LNCAP (cell line): Measurements from ENCODE around the gene PDGFA.

Experiments used
- TF ChIP-seq, protein P1 (sequence below): fragments of 450-650 bp; IDR thresholded peaks from 2 replicates; pipeline ENCODE4 v1.5.1; 2017; ENCODE audit warnings: mild to moderate bottlenecking

PDGFA gene

DNA sequence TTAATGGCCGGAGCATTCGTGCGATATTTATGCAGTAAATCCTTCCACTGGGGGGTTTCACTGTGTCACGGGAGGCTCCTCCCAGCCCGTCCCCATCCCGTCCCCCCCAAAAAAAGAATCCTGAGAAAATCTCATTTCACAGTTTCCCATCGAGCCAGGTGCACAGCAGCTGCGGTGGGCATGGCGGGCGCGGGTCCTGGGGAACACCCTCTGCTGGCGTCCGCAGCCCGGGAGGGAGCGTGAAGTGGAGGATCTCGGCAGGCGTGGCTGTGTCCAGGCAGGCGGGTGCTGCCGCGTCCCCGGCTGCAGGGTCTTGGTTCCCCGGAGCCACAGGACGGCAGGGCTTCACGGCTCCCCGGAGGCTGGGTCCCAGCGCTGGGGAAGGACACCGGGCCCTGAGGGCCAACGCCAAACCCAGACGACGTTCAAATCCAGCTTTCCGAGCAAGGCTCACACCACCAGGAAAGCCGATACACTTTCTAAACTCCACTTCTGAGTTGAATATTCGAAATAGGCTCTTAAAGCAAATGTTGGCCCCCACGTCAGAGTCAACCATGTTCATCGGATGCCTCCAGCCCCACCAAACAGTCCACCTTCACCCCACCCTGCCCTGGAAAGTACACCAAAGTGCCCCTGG, 55.7 kb downstream of the PDGFA start:
- TF ChIP-seq, protein P1, sequence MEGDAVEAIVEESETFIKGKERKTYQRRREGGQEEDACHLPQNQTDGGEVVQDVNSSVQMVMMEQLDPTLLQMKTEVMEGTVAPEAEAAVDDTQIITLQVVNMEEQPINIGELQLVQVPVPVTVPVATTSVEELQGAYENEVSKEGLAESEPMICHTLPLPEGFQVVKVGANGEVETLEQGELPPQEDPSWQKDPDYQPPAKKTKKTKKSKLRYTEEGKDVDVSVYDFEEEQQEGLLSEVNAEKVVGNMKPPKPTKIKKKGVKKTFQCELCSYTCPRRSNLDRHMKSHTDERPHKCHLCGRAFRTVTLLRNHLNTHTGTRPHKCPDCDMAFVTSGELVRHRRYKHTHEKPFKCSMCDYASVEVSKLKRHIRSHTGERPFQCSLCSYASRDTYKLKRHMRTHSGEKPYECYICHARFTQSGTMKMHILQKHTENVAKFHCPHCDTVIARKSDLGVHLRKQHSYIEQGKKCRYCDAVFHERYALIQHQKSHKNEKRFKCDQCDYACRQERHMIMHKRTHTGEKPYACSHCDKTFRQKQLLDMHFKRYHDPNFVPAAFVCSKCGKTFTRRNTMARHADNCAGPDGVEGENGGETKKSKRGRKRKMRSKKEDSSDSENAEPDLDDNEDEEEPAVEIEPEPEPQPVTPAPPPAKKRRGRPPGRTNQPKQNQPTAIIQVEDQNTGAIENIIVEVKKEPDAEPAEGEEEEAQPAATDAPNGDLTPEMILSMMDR, result no peak

DNA sequence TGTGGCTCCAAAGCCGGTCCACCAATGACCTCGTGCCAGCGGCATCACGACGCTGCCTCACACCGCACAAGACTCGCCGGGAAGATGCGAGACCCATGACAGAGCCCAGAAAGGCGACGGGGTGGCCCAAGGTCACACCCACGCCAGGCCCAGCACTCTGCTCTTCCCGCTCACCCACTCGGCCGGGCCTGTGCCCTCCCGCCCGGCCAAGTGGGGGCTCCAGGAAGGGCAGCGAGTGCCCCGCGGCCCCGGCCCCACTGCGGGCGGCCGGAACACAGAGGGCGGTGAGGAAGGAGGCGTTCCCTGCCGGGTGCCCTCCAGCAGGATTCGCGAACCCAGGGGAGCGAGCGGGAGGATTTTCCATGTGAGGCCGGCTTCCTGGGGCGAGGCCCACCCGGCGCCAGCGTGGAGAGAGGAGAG, 56.3 kb downstream of the PDGFA start:
- TF ChIP-seq, protein P1, result no peak

DNA sequence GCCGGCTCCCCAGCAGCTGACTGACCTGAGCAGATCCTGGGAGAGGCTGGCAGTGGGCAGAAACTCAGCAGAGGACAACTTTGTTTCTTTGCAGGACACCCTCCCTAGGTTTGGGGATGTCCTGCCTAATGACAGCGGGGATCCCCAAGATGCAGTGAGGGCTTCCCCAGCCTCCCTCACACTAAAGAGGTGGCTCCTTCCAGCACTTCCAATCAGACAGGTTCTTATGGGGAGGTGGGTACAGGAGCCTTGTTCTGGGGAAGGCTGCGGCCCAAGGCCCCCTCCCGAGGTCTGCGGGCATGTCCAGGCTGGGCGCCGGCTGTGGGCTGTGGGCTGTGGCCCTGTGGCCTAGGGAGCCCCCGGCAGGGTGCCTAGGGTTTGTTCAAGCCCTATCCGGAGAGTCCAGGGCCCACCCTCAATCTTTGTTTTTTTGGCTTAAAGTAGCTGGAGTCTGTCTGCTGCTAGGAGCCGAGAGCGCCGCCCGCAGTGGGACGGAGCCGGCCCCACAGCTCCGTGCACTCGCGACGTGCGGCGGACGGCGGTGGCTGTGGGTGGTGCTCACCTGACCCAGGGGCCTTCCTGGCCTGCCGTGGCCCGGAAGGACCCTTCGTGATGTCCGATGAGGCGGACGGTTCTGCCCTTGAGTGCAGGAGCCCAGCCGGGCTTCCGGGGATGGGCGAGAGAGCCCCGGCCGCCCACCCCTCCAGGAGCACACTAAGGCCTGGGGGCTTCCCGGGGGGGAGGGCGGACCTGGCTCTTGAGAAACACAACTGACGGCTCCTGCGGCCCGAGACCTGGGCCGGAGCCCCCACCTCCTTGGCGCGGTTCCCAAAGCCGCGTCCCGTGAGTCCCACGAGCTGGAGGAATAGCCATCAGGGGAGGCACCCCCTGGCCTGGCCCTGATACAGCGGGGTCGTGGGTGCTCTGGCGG, 57.2 kb downstream of the PDGFA start:
- TF ChIP-seq, protein P1, result no peak

DNA sequence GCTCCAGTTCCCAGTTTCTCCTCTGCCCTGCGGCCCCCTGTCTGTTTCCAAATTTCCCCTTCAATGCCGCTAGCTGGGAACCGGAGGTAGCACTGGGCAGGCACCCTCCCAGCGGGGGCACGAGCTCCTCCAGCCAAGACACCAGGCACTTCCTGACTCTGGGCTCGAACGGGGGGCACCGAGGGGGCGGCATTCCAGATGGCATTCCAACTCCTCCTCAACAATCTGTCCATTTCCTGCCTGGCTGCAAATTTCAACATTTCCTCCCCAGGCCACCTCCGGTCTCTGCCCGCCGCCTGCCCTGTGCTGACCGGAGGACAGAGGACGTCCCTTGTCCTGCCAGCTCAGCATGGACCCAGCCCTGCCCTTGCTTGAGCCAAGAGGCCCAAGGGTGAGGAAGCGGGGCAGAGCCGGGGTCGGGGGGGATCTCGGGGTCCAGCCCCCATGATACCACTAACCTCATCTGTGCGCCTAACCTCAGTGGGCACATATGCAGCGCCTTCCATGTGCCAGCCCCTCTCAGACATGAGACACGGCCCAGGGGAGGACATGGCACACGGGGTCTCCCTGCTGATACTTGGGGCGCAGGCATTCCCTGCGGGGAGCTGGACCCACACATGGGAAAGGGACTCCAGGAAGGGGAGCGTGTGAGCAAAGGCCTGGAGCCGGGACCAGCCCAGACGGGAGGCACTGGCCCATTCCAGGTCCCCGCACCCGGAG, 58.0 kb downstream of the PDGFA start:
- TF ChIP-seq, protein P1, result no peak

DNA sequence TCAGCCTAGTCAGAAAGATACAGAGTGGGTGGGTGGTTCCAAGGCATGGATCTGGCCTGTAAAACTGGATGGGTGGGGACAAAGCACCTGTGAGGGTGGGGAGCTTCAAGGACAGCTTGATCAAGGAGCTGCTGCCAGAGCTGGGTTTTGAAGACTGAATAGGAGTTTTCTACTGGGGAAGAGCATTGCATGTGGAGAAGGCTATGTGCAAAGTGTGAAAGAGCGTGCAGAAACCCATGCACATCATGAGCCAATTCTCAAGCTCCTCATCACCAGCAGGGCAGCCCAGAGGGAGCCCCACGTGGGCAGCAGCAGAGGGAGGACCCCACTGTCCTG, 58.6 kb downstream of the PDGFA start:
- TF ChIP-seq, protein P1, result no peak

DNA sequence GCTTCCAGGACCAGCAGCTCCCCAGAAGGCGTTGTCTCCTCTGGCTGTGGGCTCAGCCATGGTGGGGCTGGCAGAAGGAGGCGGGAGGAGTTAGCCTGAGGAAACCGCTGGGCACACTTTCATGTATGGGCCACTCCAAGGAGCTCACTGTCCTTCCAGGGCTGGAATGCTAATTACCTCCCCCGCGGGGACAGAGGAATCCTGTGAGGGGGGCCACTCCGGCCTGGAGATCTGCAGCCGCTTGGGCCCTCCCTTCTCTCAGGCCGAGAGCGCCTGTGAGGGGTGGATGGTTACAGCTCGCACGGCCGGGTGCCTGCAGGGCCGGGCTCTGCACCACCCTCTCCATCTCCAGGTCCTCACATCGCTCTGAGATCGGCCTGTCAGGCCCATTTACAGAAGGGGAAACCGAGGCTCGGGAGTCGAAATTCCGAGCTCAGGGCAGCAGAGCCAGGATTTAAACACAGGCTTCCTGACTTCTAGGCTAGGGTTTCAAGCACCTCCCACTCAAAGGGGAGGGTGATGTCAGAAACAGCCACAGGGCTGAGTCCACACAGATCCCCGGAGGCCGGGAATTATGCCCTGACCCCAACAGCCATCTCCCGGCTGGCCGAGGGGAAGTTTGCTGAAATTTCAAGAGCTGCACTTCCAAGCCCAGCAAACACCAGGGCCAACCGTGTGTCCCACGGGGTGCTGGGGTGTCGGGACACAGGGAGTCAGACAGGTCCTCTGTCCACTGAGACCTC, 59.1 kb downstream of the PDGFA start:
- TF ChIP-seq, protein P1, result no peak
